PC-9 (cell line): ENCODE measurements around the gene MYO5A.
"Not testable (repeated sequence)": the region's sequence is repeated elsewhere in the genome, so short reads cannot be mapped to it uniquely, and the experiment has no call there.

Experiments used
- EZH2 ChIP-seq: fragments of 200-600 bp; sonication (generic); IDR thresholded peaks from 2 replicates; pipeline ENCODE4 v1.8.0; 2017; ENCODE audit warnings: antibody characterized with exemption, low read depth
- TF ChIP-seq, protein P1 (sequence below): fragments of 200-600 bp; sonication (generic); conservative IDR thresholded peaks from 2 replicates; pipeline ENCODE4 v1.6.1; 2017; ENCODE audit warnings: mixed run types, antibody characterized with exemption, mild to moderate bottlenecking, moderate library complexity

DNA sequence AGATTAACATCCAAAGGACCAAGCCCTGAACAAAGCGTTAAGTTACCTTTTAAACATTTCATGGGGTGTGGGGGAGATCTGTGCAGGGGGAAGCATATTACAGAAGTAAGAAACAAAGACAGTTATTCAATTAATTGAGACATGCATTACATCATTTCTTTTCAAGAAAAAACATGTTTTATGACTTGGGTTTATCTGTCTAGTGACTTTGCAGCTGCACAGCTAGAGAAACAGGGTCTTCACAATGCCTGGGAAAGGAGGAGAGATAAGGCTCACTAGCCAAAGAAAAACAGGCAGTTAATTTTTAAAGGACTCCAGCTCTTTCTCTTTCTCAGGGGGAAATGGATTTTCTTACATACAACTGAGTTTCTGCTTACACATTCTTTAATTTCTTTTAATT lies 112.1 kb downstream of the MYO5A start:
- TF ChIP-seq, protein P1, sequence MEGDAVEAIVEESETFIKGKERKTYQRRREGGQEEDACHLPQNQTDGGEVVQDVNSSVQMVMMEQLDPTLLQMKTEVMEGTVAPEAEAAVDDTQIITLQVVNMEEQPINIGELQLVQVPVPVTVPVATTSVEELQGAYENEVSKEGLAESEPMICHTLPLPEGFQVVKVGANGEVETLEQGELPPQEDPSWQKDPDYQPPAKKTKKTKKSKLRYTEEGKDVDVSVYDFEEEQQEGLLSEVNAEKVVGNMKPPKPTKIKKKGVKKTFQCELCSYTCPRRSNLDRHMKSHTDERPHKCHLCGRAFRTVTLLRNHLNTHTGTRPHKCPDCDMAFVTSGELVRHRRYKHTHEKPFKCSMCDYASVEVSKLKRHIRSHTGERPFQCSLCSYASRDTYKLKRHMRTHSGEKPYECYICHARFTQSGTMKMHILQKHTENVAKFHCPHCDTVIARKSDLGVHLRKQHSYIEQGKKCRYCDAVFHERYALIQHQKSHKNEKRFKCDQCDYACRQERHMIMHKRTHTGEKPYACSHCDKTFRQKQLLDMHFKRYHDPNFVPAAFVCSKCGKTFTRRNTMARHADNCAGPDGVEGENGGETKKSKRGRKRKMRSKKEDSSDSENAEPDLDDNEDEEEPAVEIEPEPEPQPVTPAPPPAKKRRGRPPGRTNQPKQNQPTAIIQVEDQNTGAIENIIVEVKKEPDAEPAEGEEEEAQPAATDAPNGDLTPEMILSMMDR: not testable (repeated sequence)
- not testable (repeated sequence) for TF ChIP-seq EZH2
